ENCODE results near the gene SYNPO. TPM values are rescaled to one million over a fixed set of nuclear protein-coding genes. Genes with fewer than 3 reads are reported as not detected.

SYNPO gene
- polyA plus RNA-seq, 1 of the 3 experiments (the other 2 are of a cell fraction) = 5.1 TPM

- Histone ChIP-seq H3K4me2 (no peak overlapping the region), H4K20me1 (ENCODE audit: insufficient read depth) (no peaks in the 10 kb centered on the region), H3K9me3 (no peaks in the 10 kb centered on the region), H3K9me2 (no peaks in the 10 kb centered on the region), H3K4me1 (ENCODE audit: control insufficient read depth in 1 of 2, insufficient read depth in 2 of 2, low read depth in 1 of 2, low read length in 1 of 2) (peaks cover 8 to 70% of the 10 kb centered on the region in 2 experiments; a peak in 2 of 4 replicates), H3K9ac (no peak overlapping the region), H3K27me3 (ENCODE audit: insufficient read depth) (no peaks in the 10 kb centered on the region), H3K27ac (ENCODE audit: low read depth in 2 of 2, low read length in 1 of 2) (peak overlapping the region in 1 of 2 experiments; percentile 31; a peak in 1 of 4 replicates), H3F3A (replicated peaks; ENCODE audit: insufficient read depth) (peaks cover 2% of the 10 kb centered on the region), H3K36me3 (replicated peaks in 1 of 2; ENCODE audit: control insufficient read depth in 1 of 2, insufficient read depth in 2 of 2, low read length in 1 of 2) (peaks cover 0 to 4% of the 10 kb centered on the region in 2 experiments), H3K79me2 (ENCODE audit: insufficient read depth) (no peaks in the 10 kb centered on the region), H3K4me3 (ENCODE audit: low read depth in 2 of 2, low read length in 1 of 2) (no peak overlapping the region), H2AFZ (ENCODE audit: low read depth) (no peak overlapping the region)
- TF ChIP-seq FOXM1 (IDR thresholded peaks at IDR 0.05; ENCODE audit: low read depth) (no peak), SIN3A (IDR thresholded peaks at IDR 0.05; ENCODE audit: borderline replicate concordance, low read depth, low read length) (no peak), GATA2 (CRISPR knock-in tag; IDR thresholded peaks at IDR 0.05) (no peak), REST (IDR thresholded peaks at IDR 0.05; ENCODE audit: low read depth, low read length) (no peak), CHD2 (IDR thresholded peaks at IDR 0.05; ENCODE audit: low read length, partially characterized antibody) (no peak), USF1 (IDR thresholded peaks at IDR 0.05; ENCODE audit: borderline replicate concordance, low read depth) (no peak), EP300 (IDR thresholded peaks at IDR 0.05; ENCODE audit: borderline replicate concordance in 1 of 2, low read depth in 1 of 2, low read length in 1 of 2) (no peak), YY1 (IDR thresholded peaks at IDR 0.05; ENCODE audit: low read depth) (no peak), NFIC (IDR thresholded peaks at IDR 0.05; ENCODE audit: borderline replicate concordance) (no peak), RCOR1 (IDR thresholded peaks at IDR 0.05; ENCODE audit: low read length) (no peak), RXRA (IDR thresholded peaks at IDR 0.05; ENCODE audit: borderline replicate concordance, low read depth) (no peak), EZH2phosphoT487 (IDR thresholded peaks at IDR 0.05; ENCODE audit: borderline replicate concordance, low read depth) (no peak), GABPA (IDR thresholded peaks at IDR 0.05; ENCODE audit: low read depth) (no peak), MEF2A (IDR thresholded peaks at IDR 0.05; ENCODE audit: borderline replicate concordance, low read depth) (no peak), PBX3 (IDR thresholded peaks at IDR 0.05) (no peak)
- ChIA-PET POLR2A (no interaction called here), CTCF (interaction anchor here (1.1 to 1.9 kb wide), 6 partner anchors 11 to 191 kb away, joined by 3 to 7 read pairs (median 4); partner anchors contain the start of gene SYNPO)
- DNase-seq = no peak
- 96% methylated on average over 5 of the region's 5 CpGs for WGBS (ENCODE audit: low lambda C conversion rate)
Observed at GRCh38 chr5:150626853-150627276, 13.6 kb upstream of the SYNPO start.

Measured in SK-N-SH (cell line).